Uterus (tissue), 4 donors: ENCODE data around the gene LRG1. TPM values are rescaled to one million over a fixed set of nuclear protein-coding genes. Genes with fewer than 3 reads are reported as not detected.

Experiments
- DNase-seq, 2 donors: peaks; one replicate each; pipeline ENCODE4 v3.0.0-alpha.2; 2019 to 2020
- H3K27ac ChIP-seq, 2 donors: fragments of 200-600 bp; sonication (generic); 1 replicate in 1 of 2; 2 replicates in 1 of 2; pipeline ENCODE4 v1.5.1; 2016 to 2018
- H3K27me3 ChIP-seq, 2 donors: fragments of 200-600 bp; sonication (generic); one replicate each; pipeline ENCODE4 v1.5.1; 2018 to 2019; ENCODE audit warnings: control low read depth in 1 of 2
- H3K36me3 ChIP-seq, 2 donors: fragments of 200-600 bp; sonication (generic); one replicate each; pipeline ENCODE4 v1.5.1; 2019; ENCODE audit warnings: control low read depth in 1 of 2
- H3K4me1 ChIP-seq, 2 donors: fragments of 200-600 bp; sonication (generic); one replicate each; pipeline ENCODE4 v1.5.1; 2018 to 2019; ENCODE audit warnings: control low read depth in 1 of 2
- H3K4me3 ChIP-seq, 2 donors: fragments of 200-600 bp; sonication (generic); 1 replicate in 1 of 2; 2 replicates in 1 of 2; pipeline ENCODE4 v1.5.1; 2018 to 2019; ENCODE audit warnings: mild to moderate bottlenecking in 1 of 2
- H3K9me3 ChIP-seq, 2 donors: fragments of 200-600 bp; sonication (generic); one replicate each; pipeline ENCODE4 v1.5.1; 2019; ENCODE audit warnings: control low read depth in 1 of 2
- POLR2A ChIP-seq, 2 donors: fragments of 450-650 bp; IDR thresholded peaks; one replicate each; pipeline ENCODE4 v1.6.1; 2016; ENCODE audit warnings: antibody characterized with exemption in 2 of 2, mild to moderate bottlenecking in 1 of 2, moderate library complexity in 1 of 2
- intact Hi-C: fragments of 100-400 bp; cut with DNase I; formaldehyde crosslinking; loops from one replicate; pipeline ENCODE4 v1.15.1; 2023; ENCODE audit warnings: low total_unique reads
- total RNA-seq, 4 donors: library from RNA; depleted of rRNA in 3 of 4; stranded (reverse); fragments of >200 nt in 3 of 4; gene quantifications; one replicate each; pipeline versions ENCODE4 v1.1.0 to v1.2.4, GENCODE V29; 2014 to 2023
- TF ChIP-seq, protein P1 (sequence below), 4 experiments: fragments of 200-600 bp in 2 of 4; fragments of 450-650 bp in 2 of 4; sonication (generic) in 2 of 4; IDR thresholded peaks; one replicate each; pipeline ENCODE4 v1.5.1; 2016 to 2019; ENCODE audit warnings: antibody characterized with exemption in 4 of 4, mild to moderate bottlenecking in 2 of 4, moderate library complexity in 1 of 4
- donor health status: DM: yes; HTN: yes; CAD: no.

The LRG1 gene
- total RNA-seq, 4 donors from 2014 or later, result 0.59 to 1.1 (median 1.1) TPM; not detected in 1

DNA sequence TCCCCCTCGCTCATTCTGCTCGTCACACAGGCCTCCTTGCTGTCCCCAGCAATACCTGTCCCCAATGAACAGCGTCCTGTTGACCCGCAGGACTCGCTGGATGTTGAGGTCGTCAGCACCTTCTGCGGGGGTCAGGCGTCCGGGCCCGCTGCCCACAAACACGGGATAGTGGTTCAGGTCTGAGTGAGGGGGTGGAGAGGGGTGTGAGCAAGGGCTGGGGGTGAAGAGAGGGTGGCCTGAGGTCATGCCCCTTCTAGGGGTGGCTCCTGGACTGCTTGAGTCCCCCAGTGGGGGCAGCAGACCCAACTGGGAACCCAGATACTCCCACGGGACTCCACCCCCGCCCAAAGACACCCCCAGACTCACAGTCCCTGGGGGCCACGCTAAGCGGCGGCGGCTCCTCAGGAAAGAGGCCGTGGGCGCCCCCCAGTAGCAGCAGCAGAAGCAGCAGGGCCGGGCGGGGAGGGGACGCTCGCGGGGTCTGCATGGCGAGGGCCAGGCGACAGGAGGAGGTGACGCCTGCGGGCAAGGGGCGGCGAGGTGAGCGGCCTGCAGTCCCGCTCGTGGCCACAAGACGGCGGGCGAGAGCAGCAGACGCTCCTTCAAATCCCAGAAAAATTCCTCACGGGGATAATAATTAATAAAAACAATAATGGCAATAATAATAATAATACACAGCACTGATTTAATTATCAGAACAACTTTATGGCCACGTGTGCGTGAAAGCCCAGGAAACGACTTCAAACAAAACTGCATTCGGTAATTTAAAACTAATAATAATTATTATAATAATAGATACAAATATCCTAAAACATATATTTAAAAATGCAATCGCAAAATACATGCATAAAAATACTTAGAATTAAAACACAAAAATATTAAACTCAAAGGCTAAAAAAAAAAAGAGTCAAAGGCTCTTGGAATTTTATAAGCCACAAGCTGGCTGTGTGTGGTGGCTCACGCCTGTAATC, 18.4 kb upstream of the LRG1 start:
- peak overlapping the region in 1 of 2 donors; percentile 8 for H3K4me3 ChIP-seq
- H3K36me3 ChIP-seq, result no peaks in the 10 kb centered on the region
- intact Hi-C loops, result no loop called here
- H3K27ac ChIP-seq, result peak overlapping the region; percentile 9 to 52
- no peaks in the 10 kb centered on the region for H3K27me3 ChIP-seq
- TF ChIP-seq, protein P1, sequence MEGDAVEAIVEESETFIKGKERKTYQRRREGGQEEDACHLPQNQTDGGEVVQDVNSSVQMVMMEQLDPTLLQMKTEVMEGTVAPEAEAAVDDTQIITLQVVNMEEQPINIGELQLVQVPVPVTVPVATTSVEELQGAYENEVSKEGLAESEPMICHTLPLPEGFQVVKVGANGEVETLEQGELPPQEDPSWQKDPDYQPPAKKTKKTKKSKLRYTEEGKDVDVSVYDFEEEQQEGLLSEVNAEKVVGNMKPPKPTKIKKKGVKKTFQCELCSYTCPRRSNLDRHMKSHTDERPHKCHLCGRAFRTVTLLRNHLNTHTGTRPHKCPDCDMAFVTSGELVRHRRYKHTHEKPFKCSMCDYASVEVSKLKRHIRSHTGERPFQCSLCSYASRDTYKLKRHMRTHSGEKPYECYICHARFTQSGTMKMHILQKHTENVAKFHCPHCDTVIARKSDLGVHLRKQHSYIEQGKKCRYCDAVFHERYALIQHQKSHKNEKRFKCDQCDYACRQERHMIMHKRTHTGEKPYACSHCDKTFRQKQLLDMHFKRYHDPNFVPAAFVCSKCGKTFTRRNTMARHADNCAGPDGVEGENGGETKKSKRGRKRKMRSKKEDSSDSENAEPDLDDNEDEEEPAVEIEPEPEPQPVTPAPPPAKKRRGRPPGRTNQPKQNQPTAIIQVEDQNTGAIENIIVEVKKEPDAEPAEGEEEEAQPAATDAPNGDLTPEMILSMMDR (IDR thresholded peaks at IDR 0.05), result peak; percentile 88 to 100 (median 92)
- no peak for TF ChIP-seq POLR2A (IDR thresholded peaks at IDR 0.05)
- no peaks in the 10 kb centered on the region for H3K4me1 ChIP-seq
- no peaks in the 10 kb centered on the region for H3K9me3 ChIP-seq
- DNase-seq, result peak in 1 of 2 donors; percentile 34

DNA sequence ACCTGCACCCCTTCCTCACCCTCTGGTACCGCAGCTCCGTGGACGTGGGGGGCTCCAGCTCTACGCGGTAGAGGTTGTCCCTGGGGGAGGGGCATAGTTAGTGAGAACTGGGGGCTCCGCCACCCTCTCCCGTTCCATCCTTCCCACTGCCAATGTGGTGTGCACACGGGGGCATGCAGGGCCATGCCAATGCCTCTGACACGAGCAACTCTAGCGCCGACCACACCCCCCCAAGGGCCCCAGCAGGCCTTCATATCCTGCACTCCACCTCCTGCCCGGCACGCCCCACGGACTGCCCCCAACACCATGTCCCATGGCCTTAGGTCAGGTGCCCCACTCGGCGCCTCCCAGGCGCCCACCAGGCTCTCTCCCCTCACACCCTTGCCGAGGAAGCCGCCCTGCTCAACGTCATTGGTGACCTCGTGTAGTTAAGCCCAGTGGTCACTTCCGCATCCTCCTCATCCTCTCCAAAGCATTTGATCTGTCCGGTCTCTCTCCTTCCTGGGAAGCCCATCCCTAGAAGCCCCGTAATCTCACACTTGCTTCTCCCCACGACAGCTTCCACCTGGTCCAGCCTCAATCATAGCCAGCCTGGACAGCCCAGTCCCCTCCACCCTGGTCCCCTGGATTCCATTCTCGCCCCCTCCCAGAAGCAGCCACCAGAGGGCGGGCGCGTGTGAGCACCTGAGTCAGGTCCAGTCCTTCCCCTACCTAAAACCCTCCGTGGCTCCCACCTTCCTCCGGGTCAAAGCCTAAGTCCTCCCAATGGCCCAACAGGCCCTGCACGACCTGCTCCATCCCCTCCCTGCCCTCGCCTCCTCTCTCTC, 17.5 kb upstream of the LRG1 start:
- no peaks in the 10 kb centered on the region for H3K36me3 ChIP-seq
- peak overlapping the region in 1 of 2 donors; percentile 52 for H3K27ac ChIP-seq
- no peak for DNase-seq
- H3K27me3 ChIP-seq, result no peaks in the 10 kb centered on the region
- intact Hi-C loops, result no loop called here
- TF ChIP-seq, protein P1 (IDR thresholded peaks at IDR 0.05), result no peak
- no peak for TF ChIP-seq POLR2A (IDR thresholded peaks at IDR 0.05)
- H3K9me3 ChIP-seq, result no peaks in the 10 kb centered on the region
- no peak overlapping the region for H3K4me3 ChIP-seq
- no peaks in the 10 kb centered on the region for H3K4me1 ChIP-seq

- DNase-seq, result no peak
- Histone ChIP-seq H3K27ac (no peak overlapping the region), H3K4me1 (no peaks in the 10 kb centered on the region), H3K36me3 (no peaks in the 10 kb centered on the region), H3K9me3 (no peaks in the 10 kb centered on the region), H3K27me3 (no peaks in the 10 kb centered on the region), H3K4me3 (no peak overlapping the region)
- intact Hi-C loops, result no loop called here
- TF ChIP-seq POLR2A (IDR thresholded peaks at IDR 0.05), result no peak
- TF ChIP-seq, protein P1 (IDR thresholded peaks at IDR 0.05), result no peak
Measured at GRCh38 chr19:4556597-4557127, 16.8 kb upstream of the LRG1 start.

GRCh38 chr19:4555657-4556561, 16.1 kb upstream of the LRG1 start:
- intact Hi-C loops, result no loop called here
- no peaks in the 10 kb centered on the region for H3K4me1 ChIP-seq
- no peaks in the 10 kb centered on the region for H3K27me3 ChIP-seq
- no peak for TF ChIP-seq POLR2A (IDR thresholded peaks at IDR 0.05)
- TF ChIP-seq, protein P1 (IDR thresholded peaks at IDR 0.05), result no peak
- no peak overlapping the region for H3K4me3 ChIP-seq
- H3K36me3 ChIP-seq, result no peaks in the 10 kb centered on the region
- no peak for DNase-seq
- H3K9me3 ChIP-seq, result no peaks in the 10 kb centered on the region
- no peak overlapping the region for H3K27ac ChIP-seq
